Measurements from ENCODE around the gene OR1K1. TPM values are rescaled to one million over a fixed set of nuclear protein-coding genes. Genes with fewer than 3 reads are reported as not detected.
"Not testable (repeated sequence)": the region's sequence is repeated elsewhere in the genome, so short reads cannot be mapped to it uniquely, and the experiment has no call there.

Gene OR1K1
- polyA plus RNA-seq, 2 of the 4 experiments (the other 2 are of a cell fraction): not detected

DNA sequence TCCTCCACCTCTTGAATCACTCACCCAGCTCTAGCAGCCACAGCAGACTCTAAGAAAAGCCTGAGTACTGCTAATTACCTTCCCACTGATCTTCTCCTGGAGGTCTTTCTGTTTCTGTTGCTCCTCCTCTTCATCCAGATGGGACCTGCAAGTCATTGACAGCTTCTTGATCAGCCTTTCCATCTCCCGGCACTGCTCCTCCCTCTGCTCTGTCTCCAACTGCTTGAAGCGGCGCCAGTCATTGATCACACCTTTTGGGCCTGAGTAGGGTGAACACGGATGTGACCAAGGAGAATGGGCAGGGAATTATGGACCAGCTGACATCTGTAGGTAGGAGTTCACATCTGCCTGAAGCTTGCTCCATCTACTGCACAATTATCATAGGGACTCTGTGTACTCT, 23.0 kb downstream of the OR1K1 start:
- 88% methylated on average over 4 of the region's 4 CpGs for WGBS (ENCODE audit: missing lambda C conversion rate)
- ATAC-seq (no peak), FAIRE-seq (no peak), DNase-seq (ENCODE audit: low read depth in 1 of 2, low spot score in 1 of 2) (no peak)
- ChIA-PET CTCF (interaction anchor here (1.3 to 2.1 kb wide), 3 partner anchors 12 to 724 kb away, joined by 5 to 6 read pairs (median 5); no protein-coding TSS in a partner anchor), POLR2A (interaction anchor here (1.0 kb wide), 1 partner anchor 82 kb away, joined by 4 read pairs; the partner anchor contains the start of gene RC3H2)
- H3K4me2 ChIP-seq: no peak overlapping the region
- no peaks in the 10 kb centered on the region for H3K9me3 ChIP-seq
- H3K4me3 ChIP-seq: no peak overlapping the region
- H3K4me1 ChIP-seq: peaks cover 29% of the 10 kb centered on the region
- H3K27ac ChIP-seq: no peak overlapping the region
- TF ChIP-seq KDM1A (IDR thresholded peaks at IDR 0.05; ENCODE audit: low read depth) (no peak), ZNF302 (CRISPR knock-in tag; IDR thresholded peaks at IDR 0.05) (no peak), CHD2 (IDR thresholded peaks at IDR 0.05; ENCODE audit: low read length, partially characterized antibody) (no peak), MAFK (IDR thresholded peaks at IDR 0.05; ENCODE audit: partially characterized antibody) (no peak)
- TF ChIP-seq, protein P1, sequence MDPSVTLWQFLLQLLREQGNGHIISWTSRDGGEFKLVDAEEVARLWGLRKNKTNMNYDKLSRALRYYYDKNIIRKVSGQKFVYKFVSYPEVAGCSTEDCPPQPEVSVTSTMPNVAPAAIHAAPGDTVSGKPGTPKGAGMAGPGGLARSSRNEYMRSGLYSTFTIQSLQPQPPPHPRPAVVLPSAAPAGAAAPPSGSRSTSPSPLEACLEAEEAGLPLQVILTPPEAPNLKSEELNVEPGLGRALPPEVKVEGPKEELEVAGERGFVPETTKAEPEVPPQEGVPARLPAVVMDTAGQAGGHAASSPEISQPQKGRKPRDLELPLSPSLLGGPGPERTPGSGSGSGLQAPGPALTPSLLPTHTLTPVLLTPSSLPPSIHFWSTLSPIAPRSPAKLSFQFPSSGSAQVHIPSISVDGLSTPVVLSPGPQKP (IDR thresholded peaks at IDR 0.05; ENCODE audit: low read depth, low read length): no peak
- TF ChIP-seq, protein P2, sequence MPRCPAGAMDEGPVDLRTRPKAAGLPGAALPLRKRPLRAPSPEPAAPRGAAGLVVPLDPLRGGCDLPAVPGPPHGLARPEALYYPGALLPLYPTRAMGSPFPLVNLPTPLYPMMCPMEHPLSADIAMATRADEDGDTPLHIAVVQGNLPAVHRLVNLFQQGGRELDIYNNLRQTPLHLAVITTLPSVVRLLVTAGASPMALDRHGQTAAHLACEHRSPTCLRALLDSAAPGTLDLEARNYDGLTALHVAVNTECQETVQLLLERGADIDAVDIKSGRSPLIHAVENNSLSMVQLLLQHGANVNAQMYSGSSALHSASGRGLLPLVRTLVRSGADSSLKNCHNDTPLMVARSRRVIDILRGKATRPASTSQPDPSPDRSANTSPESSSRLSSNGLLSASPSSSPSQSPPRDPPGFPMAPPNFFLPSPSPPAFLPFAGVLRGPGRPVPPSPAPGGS (IDR thresholded peaks at IDR 0.05): no peak

DNA sequence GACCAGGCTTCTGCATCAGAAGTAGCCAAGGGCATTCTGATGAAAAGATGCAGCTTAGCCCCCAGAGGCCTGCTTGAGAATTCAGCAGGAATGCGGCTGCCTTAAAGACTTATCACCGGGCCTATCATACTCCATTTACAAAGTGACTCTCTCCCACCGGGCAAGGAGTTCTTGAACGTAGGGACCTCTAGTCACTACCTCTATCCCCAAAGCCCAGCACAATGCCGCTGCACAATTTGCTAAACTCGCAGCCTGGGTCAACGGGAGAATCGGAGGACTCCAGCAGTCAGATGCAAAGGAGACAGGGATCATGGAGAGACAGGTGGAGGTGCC, 27.8 kb downstream of the OR1K1 start:
- WGBS (ENCODE audit: missing lambda C conversion rate): 0% methylated on average over 8 of the region's 8 CpGs
- no peaks in the 10 kb centered on the region for H3K9me3 ChIP-seq
- H3K4me3 ChIP-seq: peak overlapping the region; percentile 94
- TF ChIP-seq CHD2 (IDR thresholded peaks at IDR 0.05; ENCODE audit: low read length, partially characterized antibody) (no peak), EP300 (IDR thresholded peaks at IDR 0.05) (no peak), CEBPB (IDR thresholded peaks at IDR 0.05) (no peak)
- FAIRE-seq (no peak), DNase-seq (ENCODE audit: low read depth in 1 of 2, low spot score in 1 of 2) (peak; percentile 11 to 24), ATAC-seq (peak; percentile 55 to 72)
- ChIA-PET CTCF (interaction anchor here (1.4 kb wide), 1 partner anchor 527 kb away, joined by 4 read pairs; no protein-coding TSS in a partner anchor), POLR2A (interaction anchor here (0.5 to 1.5 kb wide), 5 partner anchors 10 to 771 kb away, joined by 3 to 6 read pairs (median 4); partner anchors contain the start of genes RABGAP1 and RC3H2)
- peak overlapping the region; percentile 83 for H3K4me2 ChIP-seq
- H3K4me1 ChIP-seq: peaks cover 20% of the 10 kb centered on the region
- peak overlapping the region; percentile 98 to 99 for H3K27ac ChIP-seq

DNA sequence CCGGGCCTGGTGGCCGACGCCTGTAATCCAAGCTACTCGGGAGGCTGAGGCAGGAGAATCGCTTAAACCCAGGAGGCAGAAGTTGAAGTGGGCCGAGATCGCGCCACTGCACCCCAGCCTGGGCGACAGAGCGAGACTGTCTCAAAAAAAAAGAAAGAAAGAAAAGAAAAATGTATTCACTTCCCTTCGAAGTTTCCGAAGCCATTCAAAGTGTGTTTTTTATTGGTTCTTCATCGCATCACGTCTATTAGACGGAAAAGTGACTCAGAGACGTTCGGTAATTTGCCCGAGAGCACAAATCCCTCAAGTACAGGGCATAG, 29.0 kb downstream of the OR1K1 start:
- 64% methylated on average over 18 of the region's 18 CpGs for WGBS (ENCODE audit: missing lambda C conversion rate)
- H3K4me3 ChIP-seq: peak overlapping the region; percentile 94
- H3K4me1 ChIP-seq: peaks cover 25% of the 10 kb centered on the region
- ATAC-seq; DNase-seq (ENCODE audit: low read depth in 1 of 2, low spot score in 1 of 2); H3K9me3 ChIP-seq; FAIRE-seq; CTCF ChIA-PET: not testable (repeated sequence)
- TF ChIP-seq KDM1A (IDR thresholded peaks at IDR 0.05; ENCODE audit: low read depth): 0 out of 2 replicates have a peak, but pooled peaks have one; percentile 5
- POLR2A ChIA-PET: interaction anchor here (0.6 to 1.5 kb wide), 5 partner anchors 9 to 1853 kb away, joined by 3 to 6 read pairs (median 4); partner anchors contain the start of genes RABGAP1 and RC3H2
- peak overlapping the region; percentile 98 to 99 for H3K27ac ChIP-seq
- peak overlapping the region; percentile 81 for H3K4me2 ChIP-seq

DNA sequence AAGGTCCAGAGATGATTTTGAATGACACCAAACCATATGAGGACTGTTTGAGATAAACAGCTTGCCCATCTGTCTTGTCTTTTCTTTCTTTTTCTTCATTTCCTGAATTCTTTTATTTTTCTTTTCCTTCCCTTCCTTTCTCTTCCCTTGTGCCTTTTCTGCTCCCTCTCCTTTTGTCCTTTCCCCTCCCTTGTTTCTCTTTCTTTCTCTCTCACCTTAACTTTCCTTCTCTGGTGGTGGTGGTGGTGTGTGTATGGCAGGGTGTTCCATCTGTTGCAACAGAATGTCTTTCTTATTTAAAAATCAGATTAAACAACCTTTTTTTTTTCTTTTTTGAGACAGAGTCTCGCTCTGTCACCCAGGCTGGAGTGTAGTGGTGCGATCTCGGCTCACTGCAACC, 32.3 kb downstream of the OR1K1 start:
- CTCF ChIA-PET: no interaction called here
- POLR2A ChIA-PET: no interaction called here
- FAIRE-seq: no peak
- no peak overlapping the region for H3K4me2 ChIP-seq
- H3K27ac ChIP-seq: no peak overlapping the region
- TF ChIP-seq NR3C1 (IDR thresholded peaks at IDR 0.05) (no peak), ESRRA (IDR thresholded peaks at IDR 0.05; ENCODE audit: borderline replicate concordance, low read length) (no peak)
- no peaks in the 10 kb centered on the region for H3K9me3 ChIP-seq
- ATAC-seq: no peak
- peaks cover 13% of the 10 kb centered on the region for H3K4me1 ChIP-seq
- 93% methylated on average over 3 of the region's 3 CpGs for WGBS (ENCODE audit: missing lambda C conversion rate)
- H3K4me3 ChIP-seq: no peak overlapping the region
- no peak for DNase-seq (ENCODE audit: low read depth in 1 of 2, low spot score in 1 of 2)

DNA sequence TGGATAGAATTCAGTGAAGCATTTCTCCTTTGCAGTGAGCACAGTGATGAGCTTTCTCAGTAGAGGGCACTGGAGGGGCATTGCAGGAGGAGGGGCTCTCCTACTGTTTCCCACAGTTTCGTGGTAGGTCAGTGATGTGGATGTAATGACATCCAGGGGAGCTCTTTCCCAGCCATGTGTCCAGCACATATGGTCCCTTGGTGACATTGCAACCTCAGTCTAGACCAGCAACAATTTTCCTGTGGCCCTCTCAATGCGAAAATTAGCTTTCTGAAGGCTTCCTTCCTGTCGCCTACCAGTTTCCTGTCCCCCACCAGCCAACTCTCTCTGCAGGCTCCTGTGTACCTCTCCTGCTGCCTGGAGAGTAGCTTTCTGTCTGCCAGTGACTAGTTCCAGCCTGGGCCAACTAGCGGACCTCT, 35.4 kb downstream of the OR1K1 start:
- Histone ChIP-seq H3K4me3 (no peak overlapping the region), H3K9me3 (no peaks in the 10 kb centered on the region), H3K27ac (no peak overlapping the region), H3K4me2 (no peak overlapping the region), H3K4me1 (0 out of 3 replicates have a peak, but pooled peaks cover 6% of the 10 kb centered on the region)
- POLR2A ChIA-PET: no interaction called here
- WGBS (ENCODE audit: missing lambda C conversion rate): 89% methylated on average over 4 of the region's 4 CpGs
- FAIRE-seq (no peak), ATAC-seq (peak; percentile 69 to 75; a peak in 4 of 6 replicates), DNase-seq (ENCODE audit: low read depth in 1 of 2, low spot score in 1 of 2) (no peak)
- TF ChIP-seq SMC3 (IDR thresholded peaks at IDR 0.05): no peak
- TF ChIP-seq, protein P1 (IDR thresholded peaks at IDR 0.05; ENCODE audit: low read depth, low read length): no peak
- peak in 1 of 2 experiments; percentile 51; a peak in 2 of 5 replicates for TF ChIP-seq RAD21 (conservative IDR thresholded peaks at IDR 0.05 in 1 of 2, IDR thresholded peaks at IDR 0.05 in 1 of 2)
- no peak for TF ChIP-seq FOSL2 (IDR thresholded peaks at IDR 0.05)
- TF ChIP-seq FOSL2 (CRISPR knock-in tag; IDR thresholded peaks at IDR 0.05): no peak
- TF ChIP-seq, protein P3, sequence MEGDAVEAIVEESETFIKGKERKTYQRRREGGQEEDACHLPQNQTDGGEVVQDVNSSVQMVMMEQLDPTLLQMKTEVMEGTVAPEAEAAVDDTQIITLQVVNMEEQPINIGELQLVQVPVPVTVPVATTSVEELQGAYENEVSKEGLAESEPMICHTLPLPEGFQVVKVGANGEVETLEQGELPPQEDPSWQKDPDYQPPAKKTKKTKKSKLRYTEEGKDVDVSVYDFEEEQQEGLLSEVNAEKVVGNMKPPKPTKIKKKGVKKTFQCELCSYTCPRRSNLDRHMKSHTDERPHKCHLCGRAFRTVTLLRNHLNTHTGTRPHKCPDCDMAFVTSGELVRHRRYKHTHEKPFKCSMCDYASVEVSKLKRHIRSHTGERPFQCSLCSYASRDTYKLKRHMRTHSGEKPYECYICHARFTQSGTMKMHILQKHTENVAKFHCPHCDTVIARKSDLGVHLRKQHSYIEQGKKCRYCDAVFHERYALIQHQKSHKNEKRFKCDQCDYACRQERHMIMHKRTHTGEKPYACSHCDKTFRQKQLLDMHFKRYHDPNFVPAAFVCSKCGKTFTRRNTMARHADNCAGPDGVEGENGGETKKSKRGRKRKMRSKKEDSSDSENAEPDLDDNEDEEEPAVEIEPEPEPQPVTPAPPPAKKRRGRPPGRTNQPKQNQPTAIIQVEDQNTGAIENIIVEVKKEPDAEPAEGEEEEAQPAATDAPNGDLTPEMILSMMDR (IDR thresholded peaks at IDR 0.05): peak; percentile 14; the same call in 1 of the 3 replicates
- no peak for TF ChIP-seq KDM1A (IDR thresholded peaks at IDR 0.05; ENCODE audit: low read depth)
- CTCF ChIA-PET: interaction anchor here (0.8 to 1.8 kb wide), 8 partner anchors 10 to 736 kb away, joined by 3 to 11 read pairs (median 3); no protein-coding TSS in a partner anchor

Data from A549 (cell line).